ENCODE results near the gene NYAP1. TPM values are rescaled to one million over a fixed set of nuclear protein-coding genes. Genes with fewer than 3 reads are reported as not detected.
"Not testable (repeated sequence)": the region's sequence is repeated elsewhere in the genome, so short reads cannot be mapped to it uniquely, and the experiment has no call there.

The NYAP1 gene
- total RNA-seq, 1 donor from 2014 or later = 2.5 TPM

DNA sequence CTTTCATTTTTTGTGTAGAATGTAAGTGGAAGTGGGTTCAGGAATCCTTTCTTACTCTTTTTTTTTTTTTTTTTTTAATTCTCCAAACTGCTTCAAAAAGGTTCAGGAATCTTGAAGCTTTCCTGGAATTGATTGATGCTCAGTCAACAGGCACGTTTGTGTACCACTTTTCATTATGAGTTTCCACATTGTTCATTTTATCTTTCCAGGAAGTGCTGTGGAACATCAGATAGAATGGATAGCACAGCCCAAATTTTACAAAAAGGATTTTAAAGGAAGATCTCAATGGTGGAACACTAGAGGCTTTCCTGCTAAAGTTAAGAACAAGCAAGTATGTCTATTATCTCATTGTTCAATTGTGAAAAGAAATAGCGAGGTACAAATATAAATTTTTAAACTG, 45.6 kb upstream of the NYAP1 start:
- peaks cover 5% of the 10 kb centered on the region for H3K4me1 Mint-ChIP-seq (ENCODE audit: low read depth, unreplicated experiment)
- H3K36me3 Mint-ChIP-seq (ENCODE audit: low read depth, unreplicated experiment) = peaks cover 4% of the 10 kb centered on the region
- FAIRE-seq = no peak
- no peaks in the 10 kb centered on the region for H3K9me3 Mint-ChIP-seq (ENCODE audit: unreplicated experiment)
- Histone ChIP-seq H3K4me2 (ENCODE audit: low read length) (no peak overlapping the region), H3K79me2 (ENCODE audit: insufficient read depth, low read length) (peaks cover 29% of the 10 kb centered on the region), H3K27ac (ENCODE audit: low read depth, low read length) (no peak overlapping the region), H3K36me3 (ENCODE audit: insufficient read depth, low read length) (peaks cover 17% of the 10 kb centered on the region), H2AFZ (ENCODE audit: low read depth, low read length) (no peak overlapping the region), H3K4me3 (ENCODE audit: insufficient read depth, low read depth, low read length) (no peak overlapping the region), H3K4me1 (ENCODE audit: insufficient read depth, low read length) (peaks cover 10% of the 10 kb centered on the region), H3K9me3 (ENCODE audit: insufficient read depth, low read depth, low read length) (no peaks in the 10 kb centered on the region), H3K9ac (ENCODE audit: low read length) (no peak overlapping the region), H4K20me1 (ENCODE audit: insufficient read depth, low read length) (peaks cover 17% of the 10 kb centered on the region), H3K27me3 (ENCODE audit: insufficient read depth, low read length) (no peaks in the 10 kb centered on the region)
- H3K27me3 Mint-ChIP-seq (ENCODE audit: low read depth, unreplicated experiment) = no peaks in the 10 kb centered on the region
- DNase-seq (ENCODE audit: low read depth) = no peak
- TF ChIP-seq, protein P1, sequence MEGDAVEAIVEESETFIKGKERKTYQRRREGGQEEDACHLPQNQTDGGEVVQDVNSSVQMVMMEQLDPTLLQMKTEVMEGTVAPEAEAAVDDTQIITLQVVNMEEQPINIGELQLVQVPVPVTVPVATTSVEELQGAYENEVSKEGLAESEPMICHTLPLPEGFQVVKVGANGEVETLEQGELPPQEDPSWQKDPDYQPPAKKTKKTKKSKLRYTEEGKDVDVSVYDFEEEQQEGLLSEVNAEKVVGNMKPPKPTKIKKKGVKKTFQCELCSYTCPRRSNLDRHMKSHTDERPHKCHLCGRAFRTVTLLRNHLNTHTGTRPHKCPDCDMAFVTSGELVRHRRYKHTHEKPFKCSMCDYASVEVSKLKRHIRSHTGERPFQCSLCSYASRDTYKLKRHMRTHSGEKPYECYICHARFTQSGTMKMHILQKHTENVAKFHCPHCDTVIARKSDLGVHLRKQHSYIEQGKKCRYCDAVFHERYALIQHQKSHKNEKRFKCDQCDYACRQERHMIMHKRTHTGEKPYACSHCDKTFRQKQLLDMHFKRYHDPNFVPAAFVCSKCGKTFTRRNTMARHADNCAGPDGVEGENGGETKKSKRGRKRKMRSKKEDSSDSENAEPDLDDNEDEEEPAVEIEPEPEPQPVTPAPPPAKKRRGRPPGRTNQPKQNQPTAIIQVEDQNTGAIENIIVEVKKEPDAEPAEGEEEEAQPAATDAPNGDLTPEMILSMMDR (IDR thresholded peaks at IDR 0.05; ENCODE audit: insufficient read depth, low read depth, low read length) = no peak
- no peak for TF ChIP-seq EZH2 (IDR thresholded peaks at IDR 0.05; ENCODE audit: insufficient read depth, low read length)
- H3K4me3 Mint-ChIP-seq (ENCODE audit: unreplicated experiment) = no peak overlapping the region
- no peak overlapping the region for H3K27ac Mint-ChIP-seq (ENCODE audit: unreplicated experiment)

DNA sequence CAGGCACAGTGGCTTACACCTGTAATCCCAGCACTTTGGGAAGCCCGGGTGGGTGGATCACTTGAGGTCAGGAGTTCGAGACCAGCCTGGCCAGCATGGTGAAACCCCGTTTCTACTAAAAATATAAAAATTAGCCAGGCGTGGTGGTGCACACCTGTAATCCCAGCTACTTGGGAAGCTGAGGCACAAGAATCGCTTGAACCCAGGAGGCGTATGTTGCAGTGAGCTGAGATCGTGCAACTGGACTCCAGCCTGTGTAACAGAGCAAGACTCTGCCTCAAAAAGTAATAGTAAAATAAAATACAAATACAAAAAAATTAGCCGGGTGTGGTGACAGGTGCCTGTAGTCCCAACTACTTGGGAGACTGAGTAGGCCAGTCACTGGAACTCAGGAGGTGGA, 45.0 kb upstream of the NYAP1 start:
- not testable (repeated sequence) for H3K4me2 ChIP-seq (ENCODE audit: low read length); H3K27me3 ChIP-seq (ENCODE audit: insufficient read depth, low read length); H3K4me1 Mint-ChIP-seq (ENCODE audit: low read depth, unreplicated experiment); H3K27ac ChIP-seq (ENCODE audit: low read depth, low read length); DNase-seq (ENCODE audit: low read depth); H2AFZ ChIP-seq (ENCODE audit: low read depth, low read length); FAIRE-seq; H3K27me3 Mint-ChIP-seq (ENCODE audit: low read depth, unreplicated experiment); H3K9me3 Mint-ChIP-seq (ENCODE audit: unreplicated experiment); H3K9me3 ChIP-seq (ENCODE audit: insufficient read depth, low read depth, low read length); H3K36me3 Mint-ChIP-seq (ENCODE audit: low read depth, unreplicated experiment); H3K4me1 ChIP-seq (ENCODE audit: insufficient read depth, low read length); H3K4me3 ChIP-seq (ENCODE audit: insufficient read depth, low read depth, low read length); H3K27ac Mint-ChIP-seq (ENCODE audit: unreplicated experiment); H3K9ac ChIP-seq (ENCODE audit: low read length); H3K4me3 Mint-ChIP-seq (ENCODE audit: unreplicated experiment)
- Histone ChIP-seq H3K36me3 (ENCODE audit: insufficient read depth, low read length) (peaks cover 11% of the 10 kb centered on the region), H3K79me2 (ENCODE audit: insufficient read depth, low read length) (peaks cover 24% of the 10 kb centered on the region), H4K20me1 (ENCODE audit: insufficient read depth, low read length) (peaks cover 16% of the 10 kb centered on the region)

DNA sequence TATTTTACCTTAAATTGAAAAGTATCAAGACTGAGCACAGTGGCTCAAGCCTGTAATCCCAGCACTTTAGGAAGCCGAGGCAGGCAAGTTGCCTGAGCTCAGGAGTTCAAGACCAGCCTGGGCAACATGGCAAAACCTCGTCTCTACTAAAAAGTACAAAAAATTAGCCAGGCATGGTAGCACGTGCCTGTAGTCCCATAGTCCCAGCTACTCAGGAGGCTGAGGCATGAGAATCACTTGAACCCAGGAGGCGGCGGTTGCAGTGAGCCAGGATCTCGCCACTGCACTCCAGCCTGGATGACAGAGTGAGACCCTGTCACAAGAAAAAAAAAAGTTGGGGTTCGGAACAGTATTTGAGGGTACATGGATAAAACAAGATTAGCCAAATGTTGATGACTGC, 44.5 kb upstream of the NYAP1 start:
- not testable (repeated sequence) for H3K4me3 ChIP-seq (ENCODE audit: insufficient read depth, low read depth, low read length); H3K27ac Mint-ChIP-seq (ENCODE audit: unreplicated experiment); H3K4me3 Mint-ChIP-seq (ENCODE audit: unreplicated experiment); DNase-seq (ENCODE audit: low read depth); H3K4me1 Mint-ChIP-seq (ENCODE audit: low read depth, unreplicated experiment); H3K36me3 Mint-ChIP-seq (ENCODE audit: low read depth, unreplicated experiment); H3K27me3 Mint-ChIP-seq (ENCODE audit: low read depth, unreplicated experiment); H2AFZ ChIP-seq (ENCODE audit: low read depth, low read length); H3K9me3 ChIP-seq (ENCODE audit: insufficient read depth, low read depth, low read length); H3K36me3 ChIP-seq (ENCODE audit: insufficient read depth, low read length); FAIRE-seq; H3K27me3 ChIP-seq (ENCODE audit: insufficient read depth, low read length); H3K4me2 ChIP-seq (ENCODE audit: low read length); H3K9me3 Mint-ChIP-seq (ENCODE audit: unreplicated experiment)
- Histone ChIP-seq H3K4me1 (ENCODE audit: insufficient read depth, low read length) (peaks cover 14% of the 10 kb centered on the region), H3K9ac (ENCODE audit: low read length) (peak overlapping the region; percentile 19), H3K27ac (ENCODE audit: low read depth, low read length) (peak overlapping the region; percentile 65), H3K79me2 (ENCODE audit: insufficient read depth, low read length) (peaks cover 19% of the 10 kb centered on the region), H4K20me1 (ENCODE audit: insufficient read depth, low read length) (peaks cover 11% of the 10 kb centered on the region)
